GM12873 (cell line): ENCODE data around the gene DDX27.

ENCODE experiments used
- CTCF ChIP-seq: IDR thresholded peaks from 2 replicates; pipeline ENCODE4 v1.5.1; 2012; ENCODE audit warnings: low read depth, mild to moderate bottlenecking, moderate library complexity, low read length, control low read depth; ENCODE audit not compliant: insufficient read depth; ENCODE audit errors: missing control alignments

Gene DDX27

GRCh38 chr20:49219091-49219923 is at the start of gene DDX27:
Gene DDX27 (plus strand): TSS chr20:49219416. CDS start chr20:49219449, 33 bp downstream.
- TF ChIP-seq CTCF, result no peak

DNA sequence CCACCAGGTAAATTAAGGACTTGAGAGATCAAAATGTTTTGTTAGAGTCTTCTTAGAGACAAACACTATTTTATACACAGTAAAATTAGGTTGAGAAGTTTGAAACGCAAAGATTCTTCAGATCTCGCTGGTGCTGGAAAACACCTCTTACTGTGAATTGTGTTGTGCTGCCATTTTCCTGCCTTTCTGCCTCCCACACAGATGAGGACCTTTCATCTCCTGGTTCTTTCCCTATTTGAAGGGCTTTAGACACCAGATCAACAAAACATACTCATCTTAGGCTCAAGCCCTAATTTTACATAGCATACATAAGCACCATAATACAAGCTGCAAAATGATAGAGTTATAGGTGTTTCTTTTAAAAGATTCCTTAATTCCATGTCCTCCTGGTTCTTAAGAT is 49.7 kb upstream of the DDX27 start:
- TF ChIP-seq CTCF, result no peak

- no peak for TF ChIP-seq CTCF
Measured at GRCh38 chr20:49170714-49171113, 48.5 kb upstream of the DDX27 start.

- no peak for TF ChIP-seq CTCF
Measured at GRCh38 chr20:49171909-49172308, 47.3 kb upstream of the DDX27 start.

- no peak for TF ChIP-seq CTCF
Measured at GRCh38 chr20:49172413-49172812, 46.8 kb upstream of the DDX27 start.

DNA sequence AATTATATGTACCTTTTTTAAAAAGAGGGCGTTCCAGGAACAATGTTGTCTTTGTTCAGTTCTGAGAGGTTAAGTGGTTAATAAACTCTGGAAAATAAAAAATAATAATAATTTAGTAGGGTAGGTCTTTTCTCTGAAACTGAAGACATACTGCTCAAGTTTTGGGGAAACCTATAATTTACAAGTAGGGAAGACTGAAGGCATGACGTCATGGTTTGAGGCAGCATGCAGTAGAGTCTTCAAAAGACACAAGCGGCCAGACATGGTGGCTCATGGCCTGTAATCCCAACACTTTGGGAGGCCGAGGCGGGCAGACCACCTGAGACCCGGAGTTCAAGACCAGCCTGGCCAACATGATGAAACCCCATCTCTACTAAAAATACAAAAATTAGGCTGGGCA is 45.0 kb upstream of the DDX27 start:
- no peak for TF ChIP-seq CTCF

GRCh38 chr20:49179368-49180277 is 39.6 kb upstream of the DDX27 start:
- no peak for TF ChIP-seq CTCF
